ENCODE data around the gene ERC2.

ERC2 gene

DNA sequence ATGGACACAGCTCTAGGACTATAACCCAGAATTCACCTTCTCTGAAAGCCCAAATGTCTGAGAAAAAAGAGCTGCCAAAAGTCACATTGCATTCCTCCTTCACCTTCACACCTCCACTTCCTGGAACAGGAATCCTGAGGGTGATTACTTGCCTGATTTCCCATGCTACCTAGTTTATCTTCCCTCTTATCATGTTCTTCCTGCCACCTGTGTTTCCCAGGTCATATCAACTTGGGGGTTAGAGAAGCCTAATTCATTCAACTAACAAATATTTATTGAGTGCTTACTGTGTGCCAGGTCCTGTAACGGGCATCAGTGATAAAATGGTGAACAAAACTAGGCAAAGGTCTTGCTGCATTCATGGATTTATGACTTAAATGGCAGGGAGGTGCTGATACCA is 701.5 kb downstream of the ERC2 start:
- no peak for DNase-seq

DNA sequence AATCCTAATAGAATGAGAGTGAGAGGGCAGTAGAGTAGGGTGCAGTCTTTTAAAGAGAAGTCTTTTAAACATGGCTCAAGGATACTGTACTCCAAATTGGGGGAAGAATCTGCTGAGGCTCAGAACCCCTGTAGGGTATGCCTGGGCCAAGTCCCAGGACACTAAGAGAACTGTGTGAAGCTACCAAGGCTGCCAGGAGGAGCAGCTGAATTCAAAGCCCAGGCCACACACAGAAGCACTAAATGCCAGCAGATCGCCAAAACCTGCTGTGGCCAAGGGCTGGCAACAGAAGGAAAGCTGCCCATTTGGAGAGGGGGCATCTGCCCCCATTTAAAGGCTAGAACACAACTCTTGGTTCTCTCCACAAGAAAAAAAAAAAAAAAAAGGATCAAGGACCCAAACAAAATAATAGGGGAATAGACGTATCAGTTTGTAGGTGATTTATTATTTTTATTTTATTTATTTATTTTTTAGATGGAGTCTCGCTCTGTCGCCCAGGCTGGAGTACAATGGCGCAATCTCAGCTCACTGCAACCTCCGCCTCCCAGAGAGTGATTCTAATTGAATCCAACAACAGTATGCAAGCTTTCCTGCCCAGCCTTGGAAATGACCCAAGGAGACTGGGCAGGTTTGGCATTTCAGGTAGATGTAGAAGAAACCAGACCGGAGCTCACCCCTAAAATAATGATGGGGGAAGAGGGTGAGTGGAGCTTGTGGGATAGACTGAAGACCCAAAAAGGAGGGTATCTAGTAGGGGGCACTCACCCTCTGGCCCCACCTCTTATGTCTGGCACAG is 702.2 kb downstream of the ERC2 start:
- DNase-seq, result no peak

GRCh38 chr3:55765398-55765797 is 702.9 kb downstream of the ERC2 start:
- no peak for DNase-seq

DNA sequence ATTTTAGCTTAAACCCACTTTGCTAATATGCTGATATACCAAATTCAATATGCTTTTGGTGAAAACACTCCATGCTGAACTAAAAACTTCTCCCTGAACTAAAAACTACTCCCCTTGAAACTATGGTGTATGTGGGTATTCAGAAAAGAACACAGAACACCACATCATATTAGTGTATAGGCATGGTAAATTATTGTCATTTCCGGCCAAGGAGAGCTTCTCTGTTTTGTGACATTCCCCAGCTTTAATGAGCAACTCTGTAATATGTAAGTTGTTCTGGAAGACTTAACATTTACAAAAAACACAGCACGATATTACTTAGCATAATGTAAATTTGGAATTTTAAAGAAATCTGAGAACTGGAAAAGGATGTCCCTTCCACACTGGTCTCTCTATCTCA is 711.3 kb downstream of the ERC2 start:
- no peak for DNase-seq

- no peak for DNase-seq
Observed at GRCh38 chr3:55755516-55756205, 712.6 kb downstream of the ERC2 start.

GRCh38 chr3:55752911-55753310 is 715.4 kb downstream of the ERC2 start:
- no peak for DNase-seq

DNA sequence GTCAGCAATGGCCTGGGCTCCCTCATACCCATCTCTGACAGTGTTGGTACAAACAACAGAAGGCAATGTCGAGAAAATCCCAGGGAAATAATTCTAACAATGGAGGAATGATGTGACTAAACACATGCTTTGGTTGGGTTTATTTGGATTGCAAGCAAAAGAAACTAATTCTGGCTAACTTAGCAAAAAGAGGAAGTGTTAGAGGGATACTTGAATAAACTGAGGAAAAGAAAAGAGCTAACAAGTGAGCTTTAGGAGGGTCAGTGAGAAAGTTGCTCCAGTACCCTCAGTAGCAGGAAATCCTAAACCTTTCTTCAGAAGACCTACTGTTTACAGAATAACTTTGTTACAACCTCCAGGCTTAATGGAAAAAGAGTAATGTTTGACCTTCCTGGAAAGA is 716.5 kb downstream of the ERC2 start:
- no peak for DNase-seq

DNA sequence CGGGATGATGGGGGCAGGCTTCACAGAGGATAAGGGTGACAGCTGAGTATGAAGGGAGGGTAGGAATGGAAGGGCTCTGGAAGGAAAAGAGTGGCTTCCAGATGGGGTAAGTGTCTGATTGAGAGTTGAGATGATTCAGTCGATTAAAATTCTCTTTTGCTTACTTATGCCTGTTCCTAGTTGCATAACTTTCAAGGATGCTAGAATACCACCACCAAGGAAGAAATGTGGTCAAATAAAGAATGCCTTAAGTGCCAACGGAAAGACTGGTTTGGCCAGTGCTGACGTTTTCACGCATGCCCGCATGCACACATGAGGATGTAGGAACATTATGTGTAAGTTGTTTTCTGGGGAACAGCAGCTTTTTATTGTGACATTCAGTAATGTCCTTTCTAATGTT is 717.7 kb downstream of the ERC2 start:
- no peak for DNase-seq

DNA sequence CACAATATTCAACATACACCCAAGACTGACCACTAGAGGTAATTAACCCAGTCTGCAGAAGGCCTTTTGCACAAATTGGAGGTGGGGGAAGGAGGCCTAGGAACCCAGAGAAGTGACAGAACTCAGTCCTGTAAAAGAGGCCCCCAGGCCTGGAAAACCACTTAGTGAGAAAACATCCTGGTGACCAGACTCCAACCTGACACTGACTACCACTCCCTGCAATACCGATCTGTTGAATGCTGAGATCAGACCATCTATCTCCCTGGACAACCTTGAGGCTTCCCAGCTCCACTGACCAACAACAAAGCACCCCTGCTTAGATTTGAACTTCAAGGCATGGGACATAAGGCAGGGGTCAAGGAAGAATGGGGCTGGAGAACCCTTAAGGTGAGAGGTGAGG is 719.2 kb downstream of the ERC2 start:
- no peak for DNase-seq

- DNase-seq, result no peak
Observed at GRCh38 chr3:55746808-55747413, 721.4 kb downstream of the ERC2 start.

GRCh38 chr3:55742832-55743136 is 725.5 kb downstream of the ERC2 start:
- DNase-seq, result no peak

DNA sequence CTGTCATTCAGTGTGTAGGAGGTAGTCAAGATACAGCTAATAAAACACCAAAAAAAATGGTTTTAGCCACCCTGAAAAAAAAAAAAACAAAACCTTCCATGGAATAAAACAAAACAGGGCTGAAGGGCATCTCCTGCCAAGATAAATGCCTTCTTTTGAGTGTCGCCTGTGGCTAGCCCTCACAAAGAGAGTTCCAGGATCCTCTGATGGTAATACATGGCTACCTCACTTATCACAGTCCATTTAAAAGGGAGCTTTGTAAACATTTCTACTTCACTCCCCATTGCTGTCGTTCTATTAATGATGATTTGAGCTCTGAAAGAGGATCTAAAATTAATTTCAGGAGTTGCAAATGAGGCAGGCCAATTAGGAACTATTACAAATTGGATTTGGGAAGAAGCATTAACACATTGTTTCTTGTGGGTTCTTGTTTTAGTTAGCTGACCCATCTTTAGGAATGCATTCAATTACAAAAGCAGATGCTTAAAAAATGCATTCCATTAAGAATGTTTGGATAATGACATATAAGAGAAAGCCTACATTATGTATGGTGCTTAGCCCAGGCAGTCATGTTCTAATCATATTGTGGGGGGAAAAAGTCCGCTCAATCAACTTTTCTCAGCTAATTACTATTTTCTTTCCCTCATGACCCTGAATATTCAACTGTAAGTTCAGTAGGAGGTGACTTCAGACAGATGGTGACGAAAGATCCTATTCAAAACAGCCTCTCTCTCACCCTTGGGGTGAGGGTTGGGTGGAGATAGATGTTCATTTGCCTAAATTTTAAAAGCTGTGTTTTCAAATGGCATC is 726.0 kb downstream of the ERC2 start:
- DNase-seq, result no peak

- DNase-seq, result no peak
Observed at GRCh38 chr3:55737186-55737585, 731.1 kb downstream of the ERC2 start.

GRCh38 chr3:55735976-55736375 is 732.3 kb downstream of the ERC2 start:
- DNase-seq, result no peak

DNA sequence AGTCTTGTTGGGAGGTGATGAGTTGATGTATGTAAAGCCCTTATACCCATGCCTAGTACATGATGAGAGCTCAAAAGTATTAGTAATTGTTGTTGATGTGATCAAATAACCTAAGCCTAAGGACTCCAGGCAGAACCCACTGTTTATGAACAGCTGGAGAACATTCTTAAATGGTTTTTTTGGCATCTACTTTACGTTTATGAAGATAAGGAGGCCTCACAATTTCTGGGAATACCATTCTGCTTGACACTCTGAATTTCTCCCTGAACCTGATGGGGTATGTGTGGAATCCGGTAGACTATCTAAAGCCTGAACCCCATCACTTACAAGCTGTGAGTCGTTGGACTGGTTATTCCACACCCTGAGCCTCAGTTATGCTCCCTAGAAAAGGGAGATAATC is 736.5 kb downstream of the ERC2 start:
- no peak for DNase-seq

DNA sequence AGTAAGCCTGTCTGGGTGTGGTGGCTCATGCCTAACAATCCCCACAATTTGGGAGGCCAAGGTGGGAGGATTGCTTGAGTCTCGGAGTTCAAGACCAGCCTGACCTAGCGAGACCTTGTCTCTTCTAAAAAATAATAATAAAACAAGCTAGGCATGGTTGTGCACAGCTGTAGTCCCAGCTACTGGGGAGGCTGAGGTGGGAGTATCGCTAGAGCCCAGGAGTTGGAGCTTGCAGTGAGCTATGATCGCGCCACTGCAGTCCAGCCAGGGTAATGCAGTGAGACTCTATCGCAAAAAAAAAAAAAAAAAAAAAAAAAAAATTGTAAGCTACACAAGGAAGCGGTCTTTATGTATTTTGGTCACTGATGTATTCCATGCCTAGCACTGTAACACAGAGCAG is 738.7 kb downstream of the ERC2 start:
- no peak for DNase-seq

DNA sequence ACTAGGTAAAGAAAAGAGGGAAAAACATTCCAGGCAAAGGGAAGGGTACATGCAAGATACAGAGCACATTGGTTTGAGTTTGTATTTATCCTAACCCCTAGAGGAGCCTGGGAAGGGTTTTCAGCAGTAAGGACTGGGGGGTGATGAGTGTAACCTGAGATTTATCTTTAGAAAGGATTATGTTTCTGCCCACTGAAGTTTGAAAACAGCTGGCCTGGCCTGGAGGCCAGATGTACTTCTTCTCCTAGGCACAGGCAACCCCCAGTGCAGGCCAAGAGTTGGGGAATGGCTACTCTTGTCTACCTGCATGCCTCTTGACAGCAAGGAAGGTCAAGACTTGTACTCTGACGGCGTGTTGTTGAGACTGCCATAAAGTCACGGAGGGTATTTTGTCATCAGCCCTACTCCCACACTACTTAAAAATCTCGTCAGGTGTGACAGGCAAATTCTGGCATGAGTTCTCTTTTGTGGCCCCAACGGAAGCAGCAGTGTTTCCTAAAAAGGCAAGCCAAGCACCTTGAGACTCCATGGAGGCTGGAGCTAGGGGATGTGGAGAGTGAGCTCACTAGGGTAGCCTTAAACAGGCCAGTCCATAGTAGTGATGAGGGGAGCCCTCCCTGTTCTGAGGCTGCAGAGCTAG is 739.7 kb downstream of the ERC2 start:
- no peak for DNase-seq

DNA sequence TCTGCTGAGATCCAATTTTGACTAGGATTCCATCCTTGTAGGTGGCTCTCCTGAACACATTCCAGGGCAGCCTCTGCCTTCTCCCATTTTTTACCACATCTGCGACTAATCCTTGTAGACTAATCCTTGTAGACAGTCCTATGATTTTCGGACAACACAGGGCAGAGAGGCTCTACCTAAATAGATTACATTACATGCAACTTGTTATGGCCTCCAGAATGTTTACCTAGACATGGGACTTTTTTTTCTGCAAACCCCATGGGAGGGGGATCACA is 741.8 kb downstream of the ERC2 start:
- no peak for DNase-seq

GRCh38 chr3:55725681-55726500 is 742.4 kb downstream of the ERC2 start:
- DNase-seq, result no peak

DNA sequence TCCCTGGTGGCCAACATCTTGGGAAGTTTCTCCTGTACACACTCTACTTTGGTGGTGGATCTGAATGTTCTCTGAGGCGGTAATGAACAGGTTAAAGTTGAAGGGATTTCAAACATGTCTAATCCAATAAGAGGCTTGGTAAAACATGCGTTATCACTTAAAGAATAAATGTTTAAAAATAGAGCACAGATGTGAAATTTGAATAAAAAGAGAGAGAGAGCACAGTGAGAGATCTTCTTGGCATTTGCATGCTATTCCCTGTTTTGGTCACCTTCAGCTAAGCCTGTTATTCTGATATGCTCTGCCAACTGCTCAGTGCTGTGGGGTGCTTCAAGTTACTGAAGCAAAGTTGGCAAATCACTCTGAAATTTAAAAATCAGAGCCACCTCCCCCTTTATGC is 743.4 kb downstream of the ERC2 start:
- DNase-seq, result no peak

- no peak for DNase-seq
Observed at GRCh38 chr3:55724407-55724784, 743.9 kb downstream of the ERC2 start.

DNA sequence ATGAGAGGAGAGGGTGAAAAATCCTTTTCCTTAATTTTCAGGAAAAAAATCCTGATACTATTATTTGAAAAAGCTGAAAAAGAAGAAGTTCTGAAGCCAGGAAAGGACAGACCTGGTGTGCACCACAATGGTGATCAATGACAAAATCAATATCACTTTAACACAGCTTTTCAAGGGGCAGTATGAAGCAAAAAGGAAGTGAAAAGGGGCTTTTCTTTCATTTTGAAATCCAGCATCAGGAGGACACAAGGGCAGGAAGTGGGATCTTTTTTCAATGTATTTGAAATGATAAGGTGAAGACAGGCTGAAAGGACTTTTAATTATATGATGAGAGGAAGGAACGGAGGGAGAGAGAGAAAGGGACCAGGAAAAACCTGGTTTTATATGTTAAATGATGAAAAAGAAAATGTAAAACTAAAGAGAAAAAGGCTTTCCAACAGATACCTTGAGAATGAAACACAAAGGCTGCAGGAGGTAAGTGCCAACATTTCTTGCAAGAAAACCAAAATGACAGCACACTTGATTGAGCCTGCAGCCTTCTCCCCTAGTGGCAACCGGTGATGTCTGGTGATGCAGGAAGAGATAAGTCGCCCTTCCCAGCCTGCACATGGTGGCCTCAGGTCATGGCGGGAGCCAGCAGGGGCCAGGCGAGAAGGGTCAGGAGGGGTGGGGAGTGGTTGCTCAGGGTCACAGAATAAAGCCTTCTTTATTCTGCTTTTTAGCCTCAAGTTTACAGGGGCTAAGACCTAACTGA is 744.4 kb downstream of the ERC2 start:
- DNase-seq, result no peak
